GM12874 (cell line): ENCODE results near the gene SAMD13.

Source experiments
- TF ChIP-seq, protein P1 (sequence below): IDR thresholded peaks from 2 replicates; pipeline ENCODE4 v1.5.1; 2011; ENCODE audit warnings: low read depth, mild to moderate bottlenecking, control low read depth, low read length, moderate library complexity; ENCODE audit not compliant: insufficient read depth

The SAMD13 gene

DNA sequence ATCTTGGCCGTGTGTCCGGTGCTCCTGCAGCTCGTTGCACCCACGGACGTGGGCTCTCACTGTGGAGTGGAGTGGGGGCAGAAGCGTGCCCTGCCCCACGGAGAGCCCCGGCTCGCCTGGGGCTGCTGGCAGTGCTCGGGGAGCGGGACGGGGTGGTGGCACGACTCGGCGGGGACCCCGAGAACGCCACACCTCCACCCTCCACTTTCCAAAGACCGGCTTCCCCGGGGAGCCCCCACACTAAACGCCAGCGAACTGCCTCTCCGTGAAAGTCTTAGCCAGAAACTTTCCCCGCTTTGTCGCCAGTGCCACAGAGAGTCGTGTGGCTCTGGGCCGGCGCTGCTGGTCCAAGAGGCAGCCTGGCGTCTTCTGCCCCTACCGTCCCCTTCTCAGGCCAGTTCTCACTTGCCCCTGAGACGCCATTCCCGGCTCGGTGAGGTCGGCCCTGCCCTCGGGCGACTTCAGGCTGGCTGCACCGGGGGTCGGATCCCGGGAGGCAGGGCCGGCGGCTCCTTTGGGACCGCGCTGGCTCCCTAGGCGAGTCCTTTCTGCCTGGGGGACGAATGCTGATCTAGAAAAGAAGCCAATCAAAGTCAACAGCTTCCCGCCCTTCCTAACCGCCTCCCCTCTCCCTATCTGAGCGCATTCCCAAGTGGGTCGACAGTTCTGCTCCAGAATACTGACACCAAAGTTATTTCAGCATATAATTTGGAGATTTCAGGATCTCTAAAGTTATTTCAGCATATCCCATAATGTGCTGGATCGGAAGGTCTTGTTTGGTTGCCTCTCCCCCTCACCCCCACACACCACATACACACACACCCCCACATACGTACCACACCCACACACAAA is 2.6 kb upstream of the SAMD13 start:
- TF ChIP-seq, protein P1, sequence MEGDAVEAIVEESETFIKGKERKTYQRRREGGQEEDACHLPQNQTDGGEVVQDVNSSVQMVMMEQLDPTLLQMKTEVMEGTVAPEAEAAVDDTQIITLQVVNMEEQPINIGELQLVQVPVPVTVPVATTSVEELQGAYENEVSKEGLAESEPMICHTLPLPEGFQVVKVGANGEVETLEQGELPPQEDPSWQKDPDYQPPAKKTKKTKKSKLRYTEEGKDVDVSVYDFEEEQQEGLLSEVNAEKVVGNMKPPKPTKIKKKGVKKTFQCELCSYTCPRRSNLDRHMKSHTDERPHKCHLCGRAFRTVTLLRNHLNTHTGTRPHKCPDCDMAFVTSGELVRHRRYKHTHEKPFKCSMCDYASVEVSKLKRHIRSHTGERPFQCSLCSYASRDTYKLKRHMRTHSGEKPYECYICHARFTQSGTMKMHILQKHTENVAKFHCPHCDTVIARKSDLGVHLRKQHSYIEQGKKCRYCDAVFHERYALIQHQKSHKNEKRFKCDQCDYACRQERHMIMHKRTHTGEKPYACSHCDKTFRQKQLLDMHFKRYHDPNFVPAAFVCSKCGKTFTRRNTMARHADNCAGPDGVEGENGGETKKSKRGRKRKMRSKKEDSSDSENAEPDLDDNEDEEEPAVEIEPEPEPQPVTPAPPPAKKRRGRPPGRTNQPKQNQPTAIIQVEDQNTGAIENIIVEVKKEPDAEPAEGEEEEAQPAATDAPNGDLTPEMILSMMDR: no peak

DNA sequence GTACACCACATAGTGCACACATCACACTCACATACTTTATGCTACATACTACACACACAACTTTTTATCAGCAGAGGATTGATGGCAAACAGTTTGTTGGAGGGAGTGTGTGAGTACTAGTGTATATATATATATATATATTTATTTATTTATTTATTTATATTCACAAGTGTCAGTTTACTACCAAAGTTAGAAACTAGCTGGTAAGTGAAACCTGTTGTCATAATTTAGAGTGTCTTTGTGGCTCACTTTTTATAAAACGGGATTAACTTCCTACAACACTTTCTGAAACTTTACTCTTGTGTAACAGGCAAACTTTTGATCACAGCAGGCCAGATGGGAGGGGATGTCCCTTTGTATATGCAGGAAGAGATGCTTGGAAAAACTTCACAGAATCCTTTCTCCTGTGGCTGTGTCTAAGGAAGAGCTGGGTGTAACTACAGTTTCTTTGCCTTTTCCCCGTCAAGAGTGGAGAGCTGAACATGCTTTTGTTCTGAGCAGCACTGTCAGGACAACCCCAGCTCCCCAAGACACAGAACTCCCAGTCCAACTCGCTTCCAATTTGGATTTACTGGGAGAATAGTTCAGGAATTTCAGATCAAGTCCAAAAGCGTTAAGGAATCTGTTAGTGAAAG is 1.9 kb upstream of the SAMD13 start:
- TF ChIP-seq, protein P1: no peak

DNA sequence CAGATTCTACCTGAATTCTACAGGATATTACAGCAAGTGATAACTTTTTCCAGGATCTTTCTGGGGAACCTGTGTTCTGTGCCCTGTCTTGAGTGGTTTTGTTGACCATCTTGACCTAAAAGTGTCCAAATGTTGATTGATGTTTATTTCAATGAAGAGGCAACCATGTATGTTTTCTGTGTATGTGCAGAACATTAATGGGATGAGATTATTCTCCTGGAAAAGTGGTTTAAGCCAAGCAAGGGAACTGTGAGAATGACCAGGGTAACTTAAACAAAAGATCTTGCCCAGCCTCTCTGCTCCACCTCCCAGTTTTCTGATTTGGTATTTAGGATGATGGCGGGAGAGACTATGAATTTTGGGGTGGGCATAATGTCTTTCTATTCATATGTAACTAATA is 1.0 kb upstream of the SAMD13 start:
- TF ChIP-seq, protein P1: no peak

DNA sequence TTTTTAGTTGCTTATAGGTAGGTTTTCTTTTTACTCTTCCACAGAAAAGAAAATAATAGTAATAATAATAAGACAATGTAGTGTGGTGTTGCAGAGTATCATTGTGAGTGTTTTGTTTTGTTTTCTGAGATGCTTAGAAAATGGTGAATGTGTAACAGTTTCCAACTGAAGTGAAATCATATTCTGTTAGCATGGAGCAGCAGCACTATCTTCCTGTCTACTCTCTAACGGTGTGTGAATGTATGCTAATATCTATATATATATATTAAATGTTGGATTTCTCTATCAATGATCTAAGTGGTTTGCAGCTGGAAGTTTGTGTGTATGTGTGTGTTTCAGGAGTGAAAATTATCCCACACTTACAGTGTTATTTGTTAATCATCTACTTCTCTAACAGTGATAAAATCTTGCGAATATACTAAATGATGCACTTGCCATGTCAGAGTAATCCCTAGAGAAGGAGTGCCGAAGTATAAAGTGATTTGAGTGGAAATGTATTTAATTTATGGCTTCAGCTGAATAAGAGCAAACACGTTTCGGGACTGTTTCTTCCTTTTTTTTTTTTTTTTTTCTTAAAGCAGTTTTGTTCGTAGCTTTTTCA is 377 bp downstream of the SAMD13 start:
- TF ChIP-seq, protein P1: no peak

DNA sequence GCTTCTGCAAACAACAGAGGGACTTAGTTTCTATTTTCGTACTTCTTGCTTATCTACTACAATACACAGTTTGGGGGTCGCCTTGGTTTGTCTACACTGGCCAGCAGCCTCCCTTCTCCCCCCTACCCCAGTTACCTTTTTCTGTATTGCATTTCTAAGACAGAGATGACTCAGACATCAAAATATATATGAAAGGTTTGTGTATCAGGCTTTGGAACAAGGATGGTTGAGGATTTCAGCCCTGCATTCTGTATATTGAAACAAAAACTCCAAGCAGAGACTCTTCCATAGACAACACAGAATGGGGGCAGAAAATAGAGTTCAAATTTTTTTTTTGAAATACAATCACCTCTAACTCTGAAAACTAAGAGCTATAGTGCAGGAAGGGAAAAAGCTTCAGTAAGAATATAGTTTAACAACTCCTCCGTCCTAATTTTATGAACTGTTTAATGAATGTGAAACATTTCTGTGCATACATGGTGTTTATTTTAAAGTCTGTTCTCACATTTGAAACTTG is 1.9 kb downstream of the SAMD13 start:
- TF ChIP-seq, protein P1: no peak

DNA sequence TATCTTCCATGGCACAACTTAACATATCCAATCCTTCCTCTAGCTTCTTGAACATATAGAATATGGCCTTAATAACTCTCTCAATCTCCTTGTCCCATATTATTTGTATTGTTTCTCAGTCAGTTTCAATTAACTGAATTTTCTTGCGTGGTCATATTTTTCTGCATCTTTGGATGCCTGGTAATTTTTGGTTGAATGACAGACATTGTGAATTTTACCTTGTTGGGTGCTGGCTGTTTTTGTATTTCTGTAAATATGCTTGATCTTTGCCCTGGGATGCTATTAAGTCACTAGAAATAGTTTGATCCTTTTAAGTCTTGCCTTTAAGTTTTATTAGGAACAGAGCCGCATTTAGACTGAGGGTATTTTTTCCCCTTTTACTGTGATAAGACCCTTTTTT is 5.9 kb downstream of the SAMD13 start:
- TF ChIP-seq, protein P1: no peak

DNA sequence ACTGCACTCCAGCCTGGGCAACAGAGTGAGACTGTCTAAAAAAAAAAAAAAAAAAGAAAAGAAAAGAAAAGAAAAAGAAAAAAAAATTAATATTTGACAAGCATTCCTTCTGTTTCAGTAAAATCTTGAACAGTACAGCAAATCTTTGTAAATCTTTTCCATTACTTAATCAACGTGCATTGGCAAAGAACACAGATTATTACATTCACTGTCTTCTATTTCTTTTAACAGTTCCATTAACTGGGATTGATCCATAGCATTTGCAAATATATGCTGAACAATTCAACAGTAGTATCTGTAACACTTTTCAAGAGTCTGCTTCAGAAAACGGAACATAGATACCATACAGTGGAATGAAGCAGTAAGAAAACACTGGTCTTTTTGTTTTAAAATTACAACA is 9.8 kb downstream of the SAMD13 start:
- TF ChIP-seq, protein P1: no peak
